GM21526 (cell line): ENCODE measurements around the gene GEN1.

Experiments used
- ATAC-seq: cut with Tn5 transposase; IDR thresholded peaks from one replicate; pipeline ENCODE4 v1.9.1; 2021; ENCODE audit warnings: moderate library complexity; ENCODE audit not compliant: unreplicated experiment, low FRiP score

GEN1 gene

DNA sequence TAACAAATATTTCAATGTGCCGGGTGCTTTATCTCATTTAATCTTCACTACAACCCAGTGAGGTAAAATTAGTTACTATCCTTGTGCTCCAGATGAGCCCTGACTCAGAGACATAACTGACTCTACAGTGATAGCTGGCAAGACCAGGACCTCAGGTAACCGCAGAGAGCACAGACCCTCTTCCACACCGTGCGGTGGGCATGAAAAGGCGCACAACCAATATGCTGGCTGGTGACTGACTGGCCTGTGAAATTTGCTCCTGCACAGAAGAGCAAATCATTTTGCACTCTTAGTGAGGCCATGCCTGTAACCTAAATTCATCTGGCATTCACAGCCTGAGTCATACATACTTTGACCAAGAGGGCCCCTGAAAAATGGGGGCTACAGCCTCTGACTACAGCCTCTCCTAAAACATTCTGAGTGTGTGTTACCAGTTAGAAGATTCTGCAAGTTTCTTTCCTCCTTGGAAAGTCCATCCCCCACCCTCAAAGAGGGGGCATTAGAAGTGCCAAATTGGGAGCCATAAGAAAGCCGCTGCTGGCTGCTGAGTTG lies 39.9 kb downstream of the GEN1 start:
- no peak for ATAC-seq

DNA sequence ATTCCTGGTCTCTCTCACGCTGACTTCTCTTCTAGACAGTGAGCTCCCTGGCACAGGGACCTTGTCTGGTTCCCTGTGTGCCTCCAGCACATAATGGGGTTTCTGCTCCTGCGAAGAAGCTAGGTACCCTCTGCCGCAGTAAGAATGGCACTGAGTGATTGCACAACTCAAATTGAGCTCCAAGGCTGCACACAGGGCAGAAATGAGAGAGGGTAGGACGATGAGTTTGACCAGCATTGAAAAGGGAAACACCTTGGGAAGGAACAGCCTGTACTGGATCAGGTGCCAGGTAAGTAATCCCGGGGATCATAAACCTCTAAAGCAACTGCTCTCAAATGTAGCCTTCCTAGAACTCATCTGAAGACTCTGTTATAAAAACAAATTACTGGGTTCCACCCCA lies 41.4 kb downstream of the GEN1 start:
- ATAC-seq: no peak

DNA sequence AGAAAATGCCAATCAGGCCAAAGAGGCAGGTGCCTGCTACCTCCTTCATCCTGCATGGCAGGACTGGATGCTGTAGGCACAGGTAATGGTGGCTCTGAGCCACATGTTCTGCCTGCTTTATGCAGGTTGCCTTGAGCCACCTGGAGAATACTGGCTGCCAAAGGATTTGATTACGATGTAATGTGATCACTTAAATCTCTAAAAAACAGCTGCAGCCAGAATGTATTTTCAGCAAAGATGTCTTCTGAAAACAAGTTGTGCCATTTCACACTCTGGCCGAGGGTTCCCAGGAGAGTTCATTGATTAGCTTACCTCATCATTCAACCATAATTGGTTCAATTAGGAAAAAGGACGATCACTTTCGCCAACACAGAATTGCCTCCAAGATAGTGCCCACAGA lies 44.4 kb downstream of the GEN1 start:
- ATAC-seq: no peak

DNA sequence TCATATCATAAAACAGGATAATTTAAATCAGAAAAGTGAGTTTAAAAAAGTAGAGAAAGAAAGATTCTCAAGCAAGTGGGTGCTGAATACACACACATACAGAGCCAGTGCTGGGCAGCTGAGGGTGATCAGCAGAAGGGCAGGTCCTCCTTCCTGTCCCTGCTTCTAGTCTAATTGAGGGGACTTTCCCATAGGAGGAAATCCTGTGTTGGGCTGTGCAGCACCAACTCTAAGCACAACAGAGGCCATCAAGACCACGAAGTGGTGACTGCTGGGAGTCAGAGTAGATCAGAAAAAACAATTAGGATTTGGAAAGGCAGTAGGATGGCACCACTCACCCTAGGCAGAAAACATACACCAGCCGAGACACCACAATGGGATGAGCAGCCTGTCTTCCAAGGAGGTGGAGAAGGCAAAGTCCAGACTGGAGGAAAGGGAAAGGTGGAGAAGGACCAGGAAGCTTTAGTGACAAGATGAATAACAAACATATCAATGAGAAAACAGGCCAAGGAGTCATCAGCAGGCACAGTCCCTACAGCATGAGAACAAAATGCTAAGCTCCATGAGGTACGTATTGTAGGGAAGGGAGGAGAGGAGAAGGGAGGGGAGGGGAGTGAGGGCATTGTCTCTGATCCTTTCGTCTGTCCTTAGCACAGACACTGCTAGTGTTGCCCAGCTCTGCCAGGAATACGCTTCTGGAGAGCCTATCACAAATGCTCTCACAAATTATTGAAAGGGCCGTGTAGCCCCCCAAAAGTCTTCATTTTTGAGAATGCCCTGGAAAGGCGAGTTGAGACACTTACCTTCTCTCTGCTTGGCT lies 45.6 kb downstream of the GEN1 start:
- no peak for ATAC-seq

DNA sequence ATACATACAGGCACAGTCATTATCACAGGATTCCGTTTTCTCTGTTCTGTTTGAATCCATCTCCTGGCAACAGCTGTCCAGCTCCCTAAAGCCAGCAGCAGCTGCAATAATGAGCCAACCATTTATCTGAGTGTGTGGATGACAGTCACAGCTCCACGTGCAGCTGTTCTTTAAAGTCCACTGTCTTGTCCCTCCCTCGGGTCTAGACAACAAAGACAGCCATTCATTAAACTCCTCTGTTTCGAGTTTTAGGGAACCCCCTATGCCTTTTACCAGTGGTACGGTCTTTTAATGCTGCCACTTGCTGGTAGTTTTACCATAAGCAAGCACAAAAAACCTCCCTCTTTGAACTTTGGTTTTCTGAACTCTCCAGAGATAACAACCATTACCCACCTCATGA lies 46.3 kb downstream of the GEN1 start:
- ATAC-seq: no peak

DNA sequence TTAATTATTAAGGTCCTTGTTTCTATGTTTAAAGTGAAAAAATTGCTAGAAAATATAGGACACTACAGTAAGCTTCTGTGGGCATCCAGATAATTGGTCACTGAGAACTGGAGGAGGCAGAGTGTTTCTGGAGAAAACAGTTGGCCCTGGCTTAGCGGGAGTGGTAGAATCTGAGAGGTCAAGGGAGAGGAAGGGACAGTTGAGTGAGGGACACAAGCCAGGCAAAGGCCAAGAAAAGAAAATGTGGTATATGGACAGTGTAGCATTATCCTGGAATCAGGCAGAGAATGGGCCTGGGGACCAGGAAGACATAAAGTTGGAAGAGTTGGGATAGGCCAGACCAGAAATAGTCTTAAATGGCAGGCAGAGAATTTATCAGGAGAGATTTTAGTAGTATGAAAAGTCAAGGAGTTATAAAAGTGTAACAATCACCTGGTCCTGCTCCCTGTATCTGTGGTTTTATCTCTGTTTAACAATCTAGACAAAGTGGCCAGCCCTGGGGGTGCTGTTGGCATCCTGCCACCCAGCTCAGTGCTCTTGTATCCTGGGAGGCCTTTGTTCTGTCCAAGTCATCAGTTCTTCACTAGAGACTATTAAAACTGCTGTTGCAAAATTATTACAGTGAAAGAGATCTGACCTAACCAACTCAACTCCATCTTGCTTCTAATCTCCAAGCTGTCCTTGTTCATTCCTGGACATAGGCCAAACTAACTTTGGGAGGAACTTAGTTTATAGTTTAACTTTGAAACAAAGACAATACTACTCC lies 46.9 kb downstream of the GEN1 start:
- no peak for ATAC-seq

DNA sequence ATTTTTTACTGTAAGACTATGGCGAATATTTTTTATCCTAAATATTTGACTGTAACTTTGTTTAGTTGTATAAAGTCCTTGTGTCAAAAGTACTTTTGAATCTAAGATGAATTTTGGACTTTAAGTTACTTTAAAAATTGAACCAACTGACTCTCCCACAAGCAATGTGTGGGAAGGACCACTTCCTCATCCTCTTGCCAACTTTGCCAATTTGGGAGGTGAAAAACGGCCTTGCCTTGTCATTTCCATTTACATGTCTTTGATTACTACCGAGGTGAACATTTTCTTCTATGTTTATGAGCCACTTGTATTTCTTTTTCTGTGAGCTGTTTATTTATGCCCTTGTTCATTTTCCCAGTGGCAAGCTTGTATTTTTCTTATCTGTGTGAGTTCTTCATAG lies 49.6 kb downstream of the GEN1 start:
- no peak for ATAC-seq

DNA sequence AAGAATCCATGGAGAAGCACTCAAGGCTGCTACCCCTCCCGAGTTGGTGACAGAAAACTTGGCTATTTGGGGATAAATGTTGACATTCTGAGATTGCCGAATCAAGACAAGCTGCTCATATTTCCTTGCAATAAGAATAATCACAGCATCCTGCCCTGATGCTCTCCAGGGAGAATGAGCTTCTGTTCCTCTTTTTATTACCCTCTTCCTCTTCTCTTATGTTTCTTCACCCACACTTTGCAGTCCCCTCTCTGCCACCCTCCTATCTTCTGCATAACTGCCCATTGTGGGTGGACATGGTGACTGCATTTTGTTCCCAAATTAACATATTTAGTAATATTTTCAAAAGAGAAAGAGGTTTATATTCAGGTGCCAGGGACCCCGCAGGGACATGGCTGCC lies 50.4 kb downstream of the GEN1 start:
- ATAC-seq: peak; percentile 60

DNA sequence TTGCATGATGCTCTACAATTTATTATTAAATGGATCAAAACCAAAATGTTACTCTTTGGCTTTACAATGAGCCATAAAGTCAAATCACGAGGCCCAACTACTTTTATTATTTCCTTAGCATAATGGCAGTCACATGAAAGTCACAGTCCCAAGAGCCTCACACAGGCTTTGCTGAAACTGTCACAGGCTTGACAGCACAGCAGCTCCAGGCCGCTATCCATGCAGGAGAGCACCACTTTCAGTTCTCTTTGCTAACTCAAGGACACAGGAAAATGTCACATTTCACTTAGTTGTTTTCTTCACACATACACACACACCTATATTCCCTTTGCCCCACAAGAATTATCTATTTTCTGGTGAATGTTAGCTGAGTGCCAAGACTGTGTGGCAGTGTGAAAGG lies 51.2 kb downstream of the GEN1 start:
- no peak for ATAC-seq

DNA sequence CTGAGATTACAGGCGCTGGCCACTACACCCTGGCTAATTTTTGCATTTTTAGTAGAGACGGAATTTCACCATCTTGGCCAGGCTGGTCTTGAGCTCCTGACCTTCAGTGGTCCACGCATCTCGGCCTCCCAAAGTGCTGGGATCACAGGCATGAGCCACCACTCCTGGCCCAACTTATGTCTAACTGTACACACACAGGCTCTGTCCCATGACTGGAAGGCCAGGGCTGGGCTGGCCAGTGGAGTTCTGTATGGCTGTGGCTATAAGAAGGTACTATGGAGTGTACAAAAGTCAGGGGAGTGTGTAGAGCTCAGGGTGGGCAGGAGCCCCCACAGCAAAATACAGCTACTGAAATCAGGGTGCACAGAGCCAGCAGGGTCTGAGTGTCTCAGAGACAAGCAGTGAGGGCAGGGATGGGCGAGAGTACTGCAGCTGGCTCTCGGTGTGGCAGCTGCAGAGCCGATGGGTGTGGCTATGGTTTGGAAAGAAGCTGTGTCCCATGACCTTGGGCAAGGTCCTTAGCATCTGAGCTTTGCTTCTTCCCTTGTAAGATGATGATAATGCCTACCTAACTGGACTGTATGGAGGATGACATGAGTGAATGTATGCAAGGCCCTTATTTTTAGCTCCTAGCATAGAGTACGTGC lies 51.9 kb downstream of the GEN1 start:
- no peak for ATAC-seq

DNA sequence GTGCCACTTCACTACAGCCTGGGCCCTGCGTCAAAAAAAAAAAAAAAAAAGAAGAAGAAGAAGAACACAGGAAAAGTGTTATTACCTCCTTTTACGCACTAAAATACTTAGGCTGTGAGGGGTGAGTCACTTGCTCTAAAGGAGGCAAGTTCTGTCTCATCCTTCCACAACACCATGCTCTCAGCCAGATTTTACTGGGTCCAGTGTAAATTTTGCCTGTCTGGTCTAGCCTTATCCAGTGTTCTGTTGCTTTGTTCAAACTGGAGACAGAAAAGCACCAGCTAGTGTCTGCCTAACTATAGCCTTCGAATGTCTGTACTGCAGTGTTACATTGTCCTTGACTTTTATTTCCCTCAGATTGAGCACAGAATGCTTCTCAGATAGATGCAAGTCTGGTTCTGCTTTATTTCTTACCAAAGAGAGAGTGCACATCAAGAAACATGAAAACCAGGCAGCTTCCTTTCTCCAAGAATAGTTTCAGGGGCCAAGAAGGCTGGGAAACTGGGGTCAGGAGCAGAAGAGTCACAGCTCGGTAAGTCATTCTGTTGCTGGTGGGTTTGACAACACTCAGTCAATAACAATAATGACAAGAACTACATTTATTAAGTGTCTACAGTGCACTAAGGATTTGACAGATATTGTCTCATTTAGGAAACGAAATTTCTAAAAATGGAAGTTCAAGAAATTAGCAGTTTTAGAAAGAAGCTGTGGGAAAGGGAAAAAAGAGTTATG lies 59.2 kb downstream of the GEN1 start:
- ATAC-seq: peak; percentile 45

DNA sequence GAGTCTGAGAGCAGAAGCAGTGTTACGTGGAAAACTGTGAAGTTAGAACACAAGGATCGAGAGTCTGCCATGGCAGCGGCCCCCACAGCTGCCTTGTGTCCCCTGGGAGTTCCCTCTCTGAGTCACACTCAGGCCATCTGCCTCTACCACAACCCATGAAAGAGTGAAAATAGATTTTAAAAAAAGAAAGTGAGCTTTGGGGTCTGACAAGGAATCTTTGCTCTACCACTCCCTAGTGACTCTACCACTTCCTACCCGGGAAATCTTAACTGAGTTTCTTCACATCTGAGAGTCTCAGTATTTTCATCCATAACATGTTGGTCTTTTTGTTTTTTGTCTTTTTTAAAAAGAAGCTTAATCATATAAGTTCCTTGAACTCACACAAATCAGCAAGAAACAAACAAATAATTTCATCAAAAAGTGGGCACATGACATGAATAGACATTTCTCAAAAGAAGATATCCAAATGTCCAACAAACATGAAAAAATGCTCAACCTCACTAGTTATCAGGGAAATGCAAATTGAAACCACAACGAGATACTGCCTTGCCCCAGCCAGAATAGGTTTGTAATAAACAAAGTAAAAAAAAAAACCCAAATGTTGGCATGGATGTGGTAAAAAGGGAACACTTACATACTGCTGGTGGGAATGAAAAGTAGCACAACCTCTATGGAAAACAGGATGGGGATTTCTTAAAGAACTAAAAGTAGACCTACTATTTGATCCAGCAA lies 60.0 kb downstream of the GEN1 start:
- ATAC-seq: peak; percentile 87

DNA sequence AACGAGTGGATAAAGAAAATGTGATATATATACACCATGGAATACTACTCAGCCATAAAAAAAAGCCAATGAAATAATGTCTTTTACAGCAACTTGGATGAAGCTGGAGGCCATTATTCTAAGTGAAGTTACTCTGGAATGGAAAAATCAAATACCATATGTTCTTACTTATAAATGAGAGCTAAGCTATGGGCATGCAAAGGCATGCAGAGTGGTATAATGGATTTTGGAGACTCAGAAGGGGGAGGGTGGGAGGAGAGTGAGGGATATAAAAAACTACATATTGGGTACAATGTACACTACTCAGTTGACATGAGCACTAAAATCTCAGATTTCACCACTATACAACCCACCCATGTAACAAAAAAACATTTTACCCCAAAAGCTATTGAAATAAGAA lies 60.7 kb downstream of the GEN1 start:
- no peak for ATAC-seq

DNA sequence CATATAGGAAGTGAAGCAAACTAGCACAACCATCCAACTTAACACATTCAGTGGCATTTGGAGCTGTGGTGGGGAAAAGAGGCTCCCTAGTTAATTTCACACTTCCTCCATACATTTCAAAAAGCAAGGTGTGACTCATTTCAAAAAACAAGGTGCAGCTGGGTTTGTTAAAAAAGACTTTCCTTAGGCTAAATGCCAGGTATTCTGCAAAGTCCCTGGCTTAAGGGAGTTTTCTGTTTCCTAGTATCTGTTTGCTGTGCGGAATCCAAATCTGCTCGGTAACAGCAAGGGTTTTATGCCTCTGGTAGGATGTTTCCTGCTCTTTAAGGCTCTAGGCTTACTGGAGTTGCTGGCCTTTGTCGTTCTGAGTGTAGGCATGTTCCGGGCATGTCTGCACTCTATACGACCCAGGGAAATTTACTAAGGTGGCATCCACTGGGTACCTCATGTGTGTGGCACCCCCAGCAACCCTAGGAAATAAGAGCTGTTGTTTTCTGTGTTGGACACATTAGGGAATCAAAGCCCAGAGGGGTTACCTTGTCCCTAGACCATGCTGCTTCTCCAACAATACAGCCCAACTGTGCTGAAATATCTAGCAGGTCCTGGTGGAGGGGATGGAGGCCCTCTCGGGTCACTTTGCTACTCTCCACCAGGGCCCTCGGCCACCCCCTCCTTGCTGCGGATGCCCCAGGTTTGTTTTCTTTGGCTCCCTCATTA lies 61.7 kb downstream of the GEN1 start:
- no peak for ATAC-seq

DNA sequence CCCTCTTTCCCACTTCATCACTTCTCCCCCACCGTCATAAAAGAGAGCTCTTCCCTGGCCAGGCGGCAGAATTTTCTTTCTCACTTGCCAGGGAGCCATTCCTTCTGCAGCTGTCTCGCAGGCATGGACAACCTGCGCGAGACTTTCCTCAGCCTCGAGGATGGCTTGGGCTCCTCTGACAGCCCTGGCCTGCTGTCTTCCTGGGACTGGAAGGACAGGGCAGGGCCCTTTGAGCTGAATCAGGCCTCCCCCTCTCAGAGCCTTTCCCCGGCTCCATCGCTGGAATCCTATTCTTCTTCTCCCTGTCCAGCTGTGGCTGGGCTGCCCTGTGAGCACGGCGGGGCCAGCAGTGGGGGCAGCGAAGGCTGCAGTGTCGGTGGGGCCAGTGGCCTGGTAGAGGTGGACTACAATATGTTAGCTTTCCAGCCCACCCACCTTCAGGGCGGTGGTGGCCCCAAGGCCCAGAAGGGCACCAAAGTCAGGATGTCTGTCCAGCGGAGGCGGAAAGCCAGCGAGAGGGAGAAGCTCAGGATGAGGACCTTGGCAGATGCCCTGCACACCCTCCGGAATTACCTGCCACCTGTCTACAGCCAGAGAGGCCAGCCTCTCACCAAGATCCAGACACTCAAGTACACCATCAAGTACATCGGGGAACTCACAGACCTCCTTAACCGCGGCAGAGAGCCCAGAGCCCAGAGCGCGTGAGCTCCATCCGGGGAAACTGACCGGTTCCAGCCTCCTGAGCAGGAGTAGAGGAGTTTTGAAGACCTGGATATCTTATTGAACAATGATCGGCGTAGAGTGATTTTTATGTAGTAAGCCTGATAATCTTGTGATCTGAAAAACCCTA lies 62.7 kb downstream of the GEN1 start, which contains the start of gene MSGN1:
MSGN1 (plus strand) TSS at position 65 of the 850 bp plus-strand sequence; CDS start at position 124, 59 bp downstream.
- no peak for ATAC-seq

DNA sequence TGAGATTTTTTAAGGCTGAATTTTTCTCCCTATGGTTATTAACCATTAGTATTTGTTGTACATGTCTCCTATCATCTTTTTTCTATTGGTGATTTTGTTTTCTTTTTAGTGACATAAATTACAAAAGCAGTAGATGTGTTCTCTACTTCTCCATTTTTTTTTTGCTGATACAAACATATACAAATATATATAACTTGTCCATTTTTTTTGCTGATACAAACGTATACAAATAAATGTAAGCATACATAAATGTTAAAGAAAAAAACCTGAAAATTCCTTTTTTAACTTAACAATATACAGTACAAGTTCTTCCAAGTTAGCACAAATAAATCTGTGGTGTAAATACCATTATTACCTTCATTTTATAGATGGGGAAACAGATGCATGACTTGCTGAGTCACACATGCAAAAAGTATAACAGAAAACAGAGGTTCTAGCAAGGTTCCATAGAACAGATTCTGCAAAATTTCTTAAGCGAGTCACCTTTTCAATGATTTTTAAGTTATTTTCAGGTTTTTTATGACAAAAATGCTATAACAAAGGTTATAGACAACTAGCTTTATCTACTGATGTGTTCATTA lies 64.4 kb downstream of the GEN1 start:
- no peak for ATAC-seq

DNA sequence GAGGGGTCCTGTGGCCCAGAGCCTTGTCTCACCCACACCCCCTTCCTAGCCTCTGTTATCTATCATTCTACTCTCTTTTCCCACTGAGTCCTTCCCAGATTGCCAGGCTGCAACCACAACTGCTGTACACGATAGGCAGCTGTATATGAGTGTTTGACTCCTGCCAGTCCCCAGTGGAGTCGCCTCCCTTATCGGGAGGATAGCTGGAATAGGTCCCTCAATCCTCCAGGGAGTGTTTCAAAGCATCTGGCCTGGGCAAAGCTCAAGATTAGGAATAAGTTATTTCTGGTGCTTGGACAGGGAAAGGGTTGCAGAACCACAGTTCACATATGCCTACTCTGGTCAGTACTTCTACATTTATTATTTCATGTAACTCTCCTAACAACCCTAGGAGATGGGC lies 67.1 kb downstream of the GEN1 start:
- ATAC-seq: no peak
